HG03159 (cell line): ENCODE measurements around the gene MLX.
A peak's percentile ranks its signal among the peaks of the same experiment; 100 is the strongest.

Experiments
- ATAC-seq: cut with Tn5 transposase; IDR thresholded peaks from one replicate; pipeline ENCODE4 v1.9.1; 2021; ENCODE audit warnings: mild to moderate bottlenecking, moderate library complexity; ENCODE audit not compliant: unreplicated experiment

The MLX gene, protein sequence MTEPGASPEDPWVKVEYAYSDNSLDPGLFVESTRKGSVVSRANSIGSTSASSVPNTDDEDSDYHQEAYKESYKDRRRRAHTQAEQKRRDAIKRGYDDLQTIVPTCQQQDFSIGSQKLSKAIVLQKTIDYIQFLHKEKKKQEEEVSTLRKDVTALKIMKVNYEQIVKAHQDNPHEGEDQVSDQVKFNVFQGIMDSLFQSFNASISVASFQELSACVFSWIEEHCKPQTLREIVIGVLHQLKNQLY

GRCh38 chr17:42566883-42567573 lies at the start of gene MLX:
Gene MLX (plus strand): TSS chr17:42567100. CDS start chr17:42567125, 25 bp downstream.
- ATAC-seq = peak; percentile 59

GRCh38 chr17:42517516-42517915 lies 49.4 kb upstream of the MLX start:
- no peak for ATAC-seq

DNA sequence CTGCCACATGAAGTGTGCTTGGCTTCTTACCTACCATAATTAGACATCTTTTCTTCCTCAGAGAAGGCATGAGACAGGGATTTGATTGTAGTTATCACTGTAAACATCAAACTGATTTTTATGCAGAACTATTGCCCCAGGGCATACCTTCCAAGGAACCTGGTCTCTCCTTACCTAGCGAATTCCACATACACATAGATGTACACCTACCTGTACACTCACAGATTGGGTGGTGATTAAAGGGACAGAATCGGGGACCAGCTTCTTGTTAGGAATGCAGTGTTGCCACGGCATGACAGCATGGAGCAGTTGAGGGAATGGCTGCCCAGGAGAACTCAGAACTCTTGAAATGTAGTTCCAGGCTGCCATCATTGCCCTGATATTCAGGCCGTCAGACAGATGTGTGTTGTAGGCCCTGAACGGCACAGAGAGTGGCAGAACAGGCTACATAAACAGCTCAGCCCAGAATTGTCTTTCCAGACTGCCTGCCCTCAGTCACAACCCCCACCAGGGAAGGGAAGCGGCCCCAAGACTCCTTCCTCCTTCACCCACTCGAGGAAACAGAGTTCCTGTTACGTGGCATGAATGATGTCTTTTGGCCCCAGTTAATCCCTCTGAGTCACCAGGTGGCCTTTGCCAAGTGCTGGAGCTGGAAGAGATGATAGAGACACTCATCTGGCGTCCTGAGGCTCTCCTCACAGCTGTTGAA lies 48.7 kb upstream of the MLX start:
- ATAC-seq = no peak

DNA sequence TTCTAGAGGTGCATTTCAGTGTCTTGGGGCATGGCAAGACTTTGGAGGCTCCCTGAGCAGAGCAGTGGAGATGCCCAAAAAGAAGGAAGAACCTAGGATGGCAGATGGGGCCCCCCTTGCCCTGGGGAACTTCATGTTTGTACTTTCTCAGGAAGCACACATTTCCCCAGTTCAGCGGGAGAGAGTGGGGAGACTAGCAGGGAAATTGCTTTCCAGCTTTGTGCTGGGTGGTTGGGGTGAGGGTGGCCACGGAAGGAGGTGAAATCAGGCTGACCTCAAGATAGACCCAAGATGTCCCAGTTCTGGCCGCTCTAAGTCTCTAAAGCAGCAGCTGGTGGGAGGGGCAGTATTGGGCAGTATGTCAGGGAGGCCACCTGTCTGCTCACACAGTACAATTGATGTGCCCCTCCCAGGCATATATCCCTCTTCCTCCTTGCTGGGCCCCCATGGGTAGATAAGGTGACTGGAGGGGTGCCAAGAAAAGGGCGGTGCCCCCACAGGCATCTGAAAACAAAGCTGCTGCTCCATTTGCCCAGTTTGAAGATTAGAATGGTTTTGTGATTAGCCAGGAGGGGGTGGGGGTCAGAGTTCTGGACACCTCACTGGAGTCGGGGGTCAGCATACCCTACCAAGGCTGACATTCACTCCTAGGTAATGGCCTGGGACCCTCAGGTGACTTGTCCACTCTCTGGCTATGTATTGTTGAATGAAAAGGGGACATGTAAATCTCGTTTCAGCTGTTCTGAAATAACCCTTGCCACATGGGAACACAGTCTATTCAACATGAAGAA lies 48.0 kb upstream of the MLX start:
- no peak for ATAC-seq

GRCh38 chr17:42519546-42520491 lies 47.1 kb upstream of the MLX start:
- no peak for ATAC-seq

GRCh38 chr17:42520540-42520951 lies 46.4 kb upstream of the MLX start:
- ATAC-seq = no peak

GRCh38 chr17:42521036-42521435 lies 45.9 kb upstream of the MLX start:
- ATAC-seq = no peak

DNA sequence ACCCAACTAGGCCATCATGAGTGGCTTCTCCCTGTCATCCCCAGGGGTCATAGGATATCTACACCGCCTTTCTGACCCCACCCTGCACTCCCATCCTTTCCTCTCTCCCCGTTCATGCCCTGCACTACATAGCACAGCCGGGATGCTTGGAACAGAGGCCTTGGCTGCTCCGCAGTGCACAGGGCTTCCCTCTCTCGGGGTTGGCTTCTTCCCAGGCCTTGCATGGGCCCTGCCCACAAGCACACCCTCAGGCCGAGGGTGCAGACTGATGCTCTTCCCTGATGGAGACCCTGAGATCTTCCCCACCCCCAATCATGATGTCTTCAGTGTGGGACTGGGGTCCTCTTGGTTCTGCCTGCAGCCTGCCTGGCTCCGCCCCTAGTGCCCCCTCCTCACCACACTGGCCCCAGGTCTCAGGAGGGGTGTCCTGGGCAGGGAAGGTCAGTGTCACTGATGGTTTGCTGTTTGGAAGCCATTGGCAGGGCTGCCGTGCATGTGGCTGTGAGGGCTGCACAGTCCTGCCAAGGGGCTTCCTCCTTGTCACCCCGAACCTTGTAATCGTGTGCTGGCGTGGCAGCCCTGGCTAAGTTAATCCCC lies 45.1 kb upstream of the MLX start:
- no peak for ATAC-seq

GRCh38 chr17:42522263-42522790 lies 44.6 kb upstream of the MLX start:
- ATAC-seq = no peak

- no peak for ATAC-seq
Observed at GRCh38 chr17:42522798-42523278, 44.1 kb upstream of the MLX start.

DNA sequence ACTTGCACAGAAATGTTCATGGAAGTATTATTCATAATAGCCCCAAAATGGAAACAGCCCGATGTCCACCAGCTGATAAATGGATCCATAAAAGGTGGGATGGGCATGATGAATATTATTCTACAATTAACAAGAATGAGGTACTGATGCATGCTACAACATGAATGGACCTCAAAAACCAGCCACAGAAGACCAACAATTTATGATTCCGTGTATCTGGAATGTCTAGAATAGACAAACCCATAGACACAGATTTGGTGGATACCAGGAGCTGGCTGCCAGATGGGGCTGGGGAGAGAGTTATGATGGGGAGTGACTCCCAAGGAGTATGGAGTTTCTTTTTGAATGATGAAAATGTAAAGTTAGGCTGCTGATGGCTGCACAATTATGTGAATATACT lies 41.7 kb upstream of the MLX start:
- no peak for ATAC-seq

GRCh38 chr17:42526031-42526444 lies 40.9 kb upstream of the MLX start:
- ATAC-seq = no peak

- no peak for ATAC-seq
Observed at GRCh38 chr17:42527932-42528331, 39.0 kb upstream of the MLX start.

DNA sequence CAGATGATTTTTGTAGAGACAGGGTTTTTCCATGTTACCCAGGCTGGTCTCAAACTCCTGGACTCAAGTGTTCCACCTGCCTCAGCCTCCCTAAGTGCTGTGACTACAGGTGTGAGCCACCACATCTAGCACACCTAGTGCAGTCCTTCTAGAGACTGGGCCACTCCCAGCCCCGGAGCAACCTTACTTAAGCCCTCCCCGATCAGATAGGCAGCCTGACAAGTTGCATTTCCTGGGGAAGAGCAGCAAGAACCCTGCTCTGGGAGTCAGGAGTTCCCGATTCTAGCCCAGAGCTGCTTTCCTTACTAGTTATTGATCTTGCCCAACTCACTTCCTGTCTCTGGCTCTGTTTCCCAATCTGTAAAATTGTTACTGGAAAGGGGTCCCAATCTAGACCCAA lies 37.8 kb upstream of the MLX start:
- no peak for ATAC-seq

DNA sequence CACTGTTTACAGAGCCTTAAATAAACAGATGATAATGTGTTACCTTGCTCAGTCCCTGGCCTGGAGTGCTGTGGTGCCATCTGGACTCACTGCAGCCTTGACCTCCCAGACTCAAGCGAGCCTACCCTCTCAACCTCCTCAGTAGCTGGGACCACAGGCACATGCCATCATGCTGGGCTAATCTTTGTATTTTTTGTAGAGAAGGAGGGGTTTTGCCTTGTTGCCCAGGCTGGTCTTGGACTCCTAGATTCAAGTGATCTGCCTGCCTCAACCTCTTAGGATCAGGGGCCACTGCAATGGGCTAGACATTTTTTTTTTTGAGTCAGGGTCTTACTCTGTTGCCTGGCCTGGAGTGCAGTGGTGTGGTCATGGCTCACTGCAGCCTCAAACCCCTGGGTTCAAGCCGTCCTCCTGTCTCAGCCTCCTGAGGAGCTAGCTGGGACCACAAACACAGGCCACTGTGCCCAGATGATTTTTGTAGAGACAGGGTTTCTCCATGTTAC lies 35.9 kb upstream of the MLX start:
- no peak for ATAC-seq

GRCh38 chr17:42531455-42532354 lies 35.2 kb upstream of the MLX start:
- no peak for ATAC-seq

DNA sequence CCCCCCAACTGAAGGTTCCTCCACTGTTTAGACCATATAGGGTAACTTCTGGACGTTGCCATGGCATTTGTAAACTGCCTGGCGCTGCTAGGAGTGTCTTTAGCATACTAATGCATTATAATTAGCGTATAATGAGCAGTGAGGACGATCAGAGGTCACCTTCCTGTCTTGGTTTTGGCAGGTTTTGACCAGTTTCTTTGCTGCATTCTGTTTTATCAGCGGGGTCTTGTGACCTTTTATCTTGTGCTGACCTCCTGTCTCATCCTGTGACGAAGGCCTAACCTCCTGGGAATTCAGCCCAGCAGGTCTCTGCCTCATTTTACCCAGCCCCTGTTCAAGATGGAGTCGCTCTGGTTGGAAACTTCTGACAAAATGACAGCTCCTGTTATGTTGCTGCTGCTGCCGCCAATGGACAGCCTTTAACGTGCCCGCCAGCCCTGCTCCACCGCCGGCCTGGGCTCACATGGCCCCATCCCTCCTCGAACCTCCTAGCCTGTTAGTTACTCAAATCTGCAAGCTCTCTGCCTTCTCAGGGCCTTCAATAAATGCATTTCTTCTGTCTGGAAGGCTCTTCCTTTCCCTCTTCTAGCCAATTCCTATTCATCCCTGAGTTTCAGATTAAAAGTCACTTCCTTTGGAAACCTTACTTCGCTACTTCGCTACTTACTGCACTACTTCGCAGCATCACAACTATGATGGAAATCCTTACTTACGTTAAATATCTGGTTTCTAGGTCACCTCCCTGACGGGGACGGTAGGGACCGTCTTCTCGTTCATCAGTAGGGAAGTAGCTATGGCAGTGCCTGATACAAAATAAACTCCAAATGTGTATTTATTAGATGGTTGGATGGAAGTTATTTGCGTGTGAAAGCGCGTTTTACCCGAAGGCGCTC lies 31.5 kb upstream of the MLX start:
- ATAC-seq = no peak
